HG03064 (cell line): Measurements from ENCODE around the gene SLC24A3.

Experiments used
- ATAC-seq: cut with Tn5 transposase; IDR thresholded peaks from one replicate; pipeline ENCODE4 v1.9.1; 2021; ENCODE audit warnings: low read depth; ENCODE audit not compliant: unreplicated experiment

The SLC24A3 gene

DNA sequence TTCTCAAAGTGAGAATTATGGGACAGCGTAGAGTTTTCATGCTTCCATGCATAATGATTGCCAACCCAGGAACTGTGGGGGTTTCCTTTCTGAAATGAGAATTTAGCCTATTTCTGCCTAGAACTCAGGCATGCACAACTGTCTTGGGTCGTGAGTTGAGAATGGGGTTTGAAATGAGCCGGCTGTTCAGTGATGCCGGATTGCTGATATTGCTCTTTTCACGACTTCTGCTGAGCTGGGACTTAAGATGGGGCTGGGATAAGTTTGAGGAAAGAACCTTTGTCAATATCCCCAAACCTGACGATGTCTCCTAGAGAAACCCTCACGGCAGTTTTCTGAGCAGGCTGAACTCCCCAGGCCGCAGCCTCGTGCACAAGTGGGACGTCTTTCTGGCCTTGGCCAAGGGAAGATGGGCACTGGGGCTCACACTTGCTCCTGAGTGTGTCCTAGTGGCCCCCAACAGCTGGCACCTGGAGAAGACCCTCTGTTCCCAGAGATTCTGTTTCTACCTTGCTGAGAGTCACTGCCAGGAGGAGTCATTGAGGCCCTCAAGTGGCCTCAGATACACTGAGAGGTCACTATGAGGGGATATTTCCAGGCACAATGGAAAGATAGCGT lies 511.5 kb downstream of the SLC24A3 start:
- ATAC-seq: no peak

DNA sequence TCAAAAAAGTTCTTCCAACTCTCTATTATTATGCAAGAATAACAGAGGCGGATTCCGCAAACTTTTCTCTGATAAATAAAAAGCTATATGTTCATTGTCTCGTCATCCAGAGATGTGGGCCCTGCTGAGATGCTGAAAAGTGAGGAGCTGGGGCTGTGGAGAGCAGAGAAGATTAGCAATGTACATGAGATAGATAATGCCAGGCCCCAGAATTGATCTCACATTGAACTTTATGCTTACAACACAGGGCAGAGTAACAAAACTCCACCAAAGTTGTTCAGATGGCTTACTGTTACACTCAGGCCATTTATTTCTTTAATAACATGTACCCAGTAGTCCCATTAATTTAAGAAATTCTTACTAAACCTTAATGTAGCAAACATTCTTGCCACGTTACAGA lies 512.9 kb downstream of the SLC24A3 start:
- ATAC-seq: no peak

DNA sequence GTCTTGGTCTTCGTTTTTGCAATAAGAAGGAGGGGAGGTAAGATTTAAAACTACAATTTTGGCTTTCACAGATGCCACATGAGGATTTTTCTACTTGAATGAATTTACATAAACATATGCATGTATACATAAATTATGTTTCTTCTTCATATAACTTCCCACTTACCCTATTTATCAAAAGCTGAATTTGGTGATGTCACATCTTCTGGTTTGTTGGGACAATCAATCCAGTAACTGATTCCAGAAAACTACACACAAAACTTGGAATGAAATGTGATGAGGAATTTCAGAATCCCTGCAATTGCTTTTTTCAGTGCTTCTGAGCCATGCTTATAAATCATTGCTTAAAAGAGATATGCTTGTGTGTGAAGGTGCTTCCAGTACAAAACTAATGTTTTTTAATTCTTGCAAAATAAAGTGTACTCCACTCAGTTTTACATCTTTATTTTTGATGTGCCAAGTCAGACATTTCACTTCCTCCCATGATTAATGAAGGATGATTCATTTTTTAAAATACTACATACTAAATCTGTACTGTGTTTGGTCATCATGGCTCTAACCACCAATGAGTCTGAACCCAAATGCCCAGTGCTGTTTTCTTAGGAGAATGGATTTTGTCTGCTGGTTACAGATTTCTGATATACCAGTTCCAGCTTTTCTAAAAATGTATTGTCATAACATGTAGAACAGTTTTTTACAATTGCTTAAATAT lies 513.5 kb downstream of the SLC24A3 start:
- ATAC-seq: no peak

DNA sequence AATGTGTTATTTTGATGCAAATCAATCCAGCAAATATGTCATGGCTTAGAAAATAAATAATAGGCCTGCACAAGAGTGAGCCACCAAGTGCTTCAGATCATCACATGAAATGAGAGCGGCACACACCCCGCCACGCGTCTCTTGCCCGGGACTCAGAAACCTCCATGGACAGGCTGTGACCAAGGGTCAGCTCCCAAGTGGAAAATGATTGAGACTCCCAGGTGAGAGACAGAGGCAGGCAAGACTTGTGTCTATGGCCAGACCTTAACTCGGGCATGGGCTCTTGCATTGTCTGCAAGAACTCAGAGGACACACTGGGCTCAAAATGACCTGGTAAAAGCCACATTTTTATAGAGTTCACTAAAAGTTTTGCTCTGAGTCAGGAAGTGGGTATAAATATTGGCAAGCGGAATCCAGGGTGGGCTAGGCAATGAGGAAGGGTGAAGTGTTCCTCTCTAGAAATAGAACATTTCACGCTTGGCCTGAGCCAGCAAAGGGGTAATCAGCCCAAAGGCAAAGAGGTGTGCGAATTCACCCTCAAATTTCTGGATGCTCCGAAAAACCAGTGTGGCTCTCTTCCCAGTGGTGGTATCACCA lies 514.9 kb downstream of the SLC24A3 start:
- no peak for ATAC-seq

DNA sequence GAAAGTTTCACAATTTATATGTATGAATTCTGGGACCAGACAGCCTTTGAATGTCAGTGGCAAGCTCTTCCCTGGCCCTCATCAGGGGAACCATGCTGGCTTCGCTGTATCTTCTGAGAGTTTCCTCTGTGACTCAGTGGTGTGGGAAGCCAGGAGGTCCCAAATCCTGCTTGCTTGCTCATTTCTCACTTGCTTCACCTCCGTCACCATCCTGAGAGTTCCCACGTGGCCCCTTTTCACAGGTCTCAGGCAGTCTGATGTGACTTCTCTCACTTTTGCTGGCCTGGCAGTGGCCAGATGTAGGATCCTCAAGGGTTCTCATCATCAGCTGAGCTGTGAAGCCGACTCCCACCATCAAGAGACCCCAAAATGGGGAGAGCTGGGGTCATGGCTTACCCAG lies 517.2 kb downstream of the SLC24A3 start:
- no peak for ATAC-seq

DNA sequence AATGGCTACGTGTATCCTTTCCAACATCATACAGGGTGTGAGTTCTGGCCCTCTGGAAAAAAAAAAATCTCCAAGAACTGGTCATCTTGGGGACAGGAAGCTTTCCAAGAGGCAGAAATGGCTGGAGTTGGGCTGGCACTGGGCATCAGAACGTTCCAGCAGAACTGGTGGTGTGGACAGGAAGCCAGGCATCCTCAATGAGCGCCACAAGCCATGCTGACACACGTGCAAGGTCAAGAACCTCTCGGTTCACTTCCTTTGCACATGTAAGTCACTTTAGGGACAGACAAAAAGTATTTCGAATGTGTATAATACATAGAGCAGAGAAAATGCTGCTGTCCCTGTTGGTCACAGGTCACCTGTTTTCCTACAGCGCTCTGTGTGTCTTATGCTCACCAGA lies 518.3 kb downstream of the SLC24A3 start:
- ATAC-seq: no peak

DNA sequence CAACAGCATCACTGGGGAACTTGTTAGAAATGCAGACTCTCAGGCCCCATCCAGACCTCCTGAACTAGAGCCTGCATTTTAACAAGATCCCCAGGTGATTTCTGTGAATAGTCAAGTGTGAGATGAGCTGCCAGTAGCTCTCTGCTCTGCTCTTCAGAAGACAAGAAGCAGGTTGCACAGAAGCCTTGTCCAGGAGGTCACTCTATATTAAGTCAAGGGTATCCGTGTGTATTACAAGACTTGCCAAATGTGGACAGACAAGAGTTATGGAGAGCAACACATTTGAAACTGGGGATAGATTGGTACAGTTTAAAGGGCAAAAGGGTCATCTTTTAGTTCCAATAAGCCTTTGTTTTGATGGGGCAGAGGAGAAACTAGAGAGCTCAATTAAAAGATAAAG lies 522.4 kb downstream of the SLC24A3 start:
- ATAC-seq: no peak

DNA sequence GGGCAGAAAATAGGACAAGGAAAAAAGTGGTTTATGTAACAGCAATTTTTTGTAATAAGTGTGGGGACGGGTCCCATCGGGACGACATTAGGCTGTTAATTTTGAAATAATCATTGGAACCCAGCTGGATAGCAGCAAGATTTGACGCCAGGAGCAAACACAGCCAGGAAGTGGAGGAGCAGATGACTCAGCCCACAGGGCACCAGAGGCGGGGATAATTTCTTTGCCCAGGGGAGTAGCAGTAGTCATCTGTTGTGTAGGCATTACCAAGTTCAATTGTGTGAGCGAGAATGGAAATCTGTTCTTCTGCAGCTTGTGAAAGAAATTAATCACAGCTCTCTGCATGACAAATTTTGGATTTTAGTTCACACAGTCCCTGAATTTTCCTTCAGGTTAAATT lies 523.0 kb downstream of the SLC24A3 start:
- ATAC-seq: no peak

DNA sequence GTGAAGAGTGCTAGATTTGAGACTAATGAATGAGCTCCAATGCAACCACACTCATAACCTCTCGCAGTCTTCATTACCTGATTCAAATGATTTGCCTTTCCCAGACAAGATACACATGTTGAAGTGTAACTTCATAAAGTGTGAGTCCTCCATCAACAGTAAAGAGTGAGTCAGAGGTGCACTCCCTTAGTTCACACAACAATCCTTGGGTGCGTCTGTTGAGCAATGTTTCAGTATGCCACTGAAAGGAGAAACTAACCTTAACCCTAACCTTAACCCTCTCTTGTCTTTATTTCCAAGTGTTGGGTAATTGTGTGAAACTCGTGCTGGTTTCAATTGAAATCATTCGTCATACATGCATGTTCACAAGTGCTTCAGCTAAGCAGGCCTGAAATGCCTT lies 524.6 kb downstream of the SLC24A3 start:
- no peak for ATAC-seq

DNA sequence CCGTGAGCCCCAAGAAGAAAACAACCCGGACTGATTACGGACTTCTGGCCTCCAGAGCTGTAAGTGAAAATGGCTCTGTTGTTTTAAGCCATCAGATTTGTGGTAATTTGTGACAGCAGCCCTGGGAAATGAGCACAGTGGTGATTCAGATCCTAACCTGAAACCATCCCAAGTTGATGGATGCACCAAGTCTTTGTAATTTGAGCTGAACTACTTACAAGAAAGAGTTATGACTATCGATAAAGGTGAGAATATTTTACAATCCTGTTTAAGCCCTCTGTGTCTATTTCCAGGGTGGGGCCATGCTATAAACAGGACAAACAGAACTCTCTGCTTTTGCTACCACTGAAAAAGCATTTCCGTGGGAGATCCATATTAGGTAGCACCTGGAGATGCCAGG lies 526.5 kb downstream of the SLC24A3 start:
- no peak for ATAC-seq

DNA sequence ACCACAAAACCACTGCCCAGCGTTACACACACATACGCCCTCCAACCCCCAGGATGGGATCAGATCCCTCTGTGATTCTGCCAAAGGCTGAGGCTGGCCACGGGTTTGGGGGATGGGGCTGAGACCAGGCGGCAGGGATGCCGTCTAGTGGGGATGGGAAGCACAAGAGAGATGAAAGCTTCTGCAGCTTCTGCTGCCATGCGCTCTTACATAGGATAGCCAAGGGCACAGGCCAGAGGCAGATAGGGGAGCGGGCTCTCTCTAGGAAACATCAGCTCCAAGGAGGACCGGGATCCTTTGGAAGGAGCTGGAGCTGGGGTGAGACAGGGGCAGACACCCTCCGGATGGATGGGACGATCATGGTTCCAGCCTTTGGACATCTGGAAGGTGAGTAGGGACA lies 526.9 kb downstream of the SLC24A3 start:
- no peak for ATAC-seq

DNA sequence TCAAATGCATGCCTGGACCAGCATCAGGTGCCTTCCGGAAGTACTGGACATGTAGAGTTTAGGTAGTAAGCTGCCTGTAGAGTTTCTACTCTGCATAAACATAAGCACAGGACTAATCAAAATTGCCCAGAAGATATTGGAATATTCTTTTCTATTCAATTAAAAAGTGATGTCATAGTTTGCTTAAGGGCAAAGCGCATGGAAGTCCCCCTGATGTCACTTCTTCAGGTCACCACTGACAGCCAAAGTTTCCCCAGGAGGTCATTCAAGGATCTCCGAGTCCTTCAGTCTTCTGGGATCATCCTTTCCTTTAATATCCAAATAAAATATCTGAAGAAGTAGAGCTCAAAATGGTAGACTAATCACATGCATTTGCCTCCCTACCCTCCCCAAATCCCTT lies 528.1 kb downstream of the SLC24A3 start:
- ATAC-seq: no peak

DNA sequence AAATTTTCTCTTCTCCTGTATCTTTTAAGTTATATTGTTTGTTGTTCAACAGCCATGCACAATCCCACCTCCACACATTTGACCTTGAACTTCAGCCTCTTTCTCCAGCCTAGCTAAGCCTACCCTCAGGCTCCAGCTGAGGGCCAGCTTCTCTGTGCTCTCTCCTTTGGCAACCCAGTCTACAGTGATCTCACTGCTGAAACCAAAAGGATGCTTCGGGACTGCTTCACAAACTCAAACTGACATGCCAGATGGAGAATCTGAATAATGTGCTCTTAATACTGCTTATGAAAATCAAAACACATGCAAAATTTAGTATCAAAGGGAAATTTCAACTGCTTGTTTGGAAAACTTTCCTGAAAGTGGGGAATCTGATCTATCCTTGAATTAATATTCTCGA lies 529.5 kb downstream of the SLC24A3 start:
- ATAC-seq: no peak

DNA sequence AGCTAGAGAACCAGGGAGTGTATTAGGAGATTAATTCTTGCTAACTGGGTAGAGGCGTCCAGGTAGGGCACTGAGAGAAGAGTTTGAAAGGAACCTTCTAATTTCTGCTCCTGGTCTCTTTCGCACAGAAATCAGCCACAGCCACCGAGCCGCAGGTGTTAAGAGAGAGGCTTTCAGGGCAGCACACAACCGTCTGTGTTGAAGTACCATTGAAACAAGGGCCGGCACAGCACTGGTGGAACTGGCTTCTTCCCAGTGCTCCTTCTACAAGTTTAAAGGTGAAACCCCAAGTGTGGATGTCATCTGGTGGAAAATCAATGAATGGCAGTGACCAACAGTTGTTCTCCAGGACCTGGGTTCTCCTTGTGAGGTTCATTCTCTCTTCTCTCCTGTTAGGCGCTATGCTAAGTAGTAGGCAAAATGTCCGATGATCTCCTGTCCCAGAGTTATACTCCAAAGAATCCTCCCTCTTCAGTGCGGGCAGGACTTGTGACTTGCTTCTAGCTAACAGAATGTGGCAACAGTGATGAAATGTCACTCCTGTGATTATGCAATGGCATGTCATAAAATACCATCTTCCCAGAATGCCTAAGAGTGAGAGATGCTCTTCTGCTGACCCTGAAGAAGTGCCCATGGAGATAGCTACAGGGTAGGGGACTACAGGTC lies 530.7 kb downstream of the SLC24A3 start:
- no peak for ATAC-seq

DNA sequence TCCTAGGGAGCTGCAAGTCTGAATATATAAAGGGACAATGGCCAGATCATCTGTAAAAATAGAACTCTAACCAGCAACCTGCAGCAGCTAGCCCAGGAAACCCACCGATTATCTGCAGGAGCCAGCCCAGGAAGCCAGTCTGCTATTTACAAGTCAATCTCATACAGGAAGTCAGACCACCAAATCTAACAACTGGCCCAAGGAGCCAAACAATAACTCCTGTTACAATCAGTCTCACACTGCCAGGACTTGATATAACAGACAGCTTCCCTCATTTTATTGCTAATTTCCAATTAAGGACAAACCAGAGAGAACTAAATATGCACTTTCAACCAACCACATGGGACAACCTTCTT lies 531.2 kb downstream of the SLC24A3 start:
- ATAC-seq: no peak

DNA sequence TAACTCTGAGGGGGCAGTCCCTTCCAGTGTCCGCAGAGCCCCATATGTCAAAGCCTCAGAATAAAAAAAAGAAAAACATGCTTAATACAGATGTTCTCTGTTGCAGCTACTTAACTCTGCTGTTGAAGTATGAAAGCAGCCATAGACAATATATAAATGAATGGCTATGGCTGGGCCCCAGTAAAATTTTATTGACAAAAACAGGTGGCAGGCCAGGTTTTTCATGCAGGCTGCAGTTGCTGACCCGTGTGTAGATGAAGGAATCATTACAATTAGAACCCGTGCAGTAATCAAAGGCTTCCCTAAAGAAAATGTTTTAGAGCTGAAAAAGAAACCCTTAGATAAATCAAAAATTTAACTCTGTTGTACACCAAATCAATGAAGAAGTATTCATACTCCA lies 532.7 kb downstream of the SLC24A3 start:
- ATAC-seq: no peak

DNA sequence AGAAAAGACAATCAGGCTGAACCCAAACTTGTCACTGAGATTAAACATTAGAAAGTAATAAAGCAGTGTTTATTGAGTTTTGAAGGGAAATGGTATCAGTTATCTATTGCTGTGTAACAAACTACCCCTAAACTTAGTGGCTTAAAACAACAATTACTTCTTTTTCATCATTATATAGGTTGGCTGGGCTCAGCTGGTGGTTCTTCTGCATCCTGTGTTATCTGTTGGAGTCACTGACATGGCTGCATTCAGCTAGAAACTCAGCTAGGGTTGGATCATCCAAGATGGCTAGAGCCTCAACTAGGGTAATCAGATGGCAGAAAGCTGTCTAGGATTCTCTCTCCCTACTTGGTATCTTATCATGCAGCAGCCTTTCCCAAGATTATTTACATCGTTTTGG lies 533.1 kb downstream of the SLC24A3 start:
- no peak for ATAC-seq

DNA sequence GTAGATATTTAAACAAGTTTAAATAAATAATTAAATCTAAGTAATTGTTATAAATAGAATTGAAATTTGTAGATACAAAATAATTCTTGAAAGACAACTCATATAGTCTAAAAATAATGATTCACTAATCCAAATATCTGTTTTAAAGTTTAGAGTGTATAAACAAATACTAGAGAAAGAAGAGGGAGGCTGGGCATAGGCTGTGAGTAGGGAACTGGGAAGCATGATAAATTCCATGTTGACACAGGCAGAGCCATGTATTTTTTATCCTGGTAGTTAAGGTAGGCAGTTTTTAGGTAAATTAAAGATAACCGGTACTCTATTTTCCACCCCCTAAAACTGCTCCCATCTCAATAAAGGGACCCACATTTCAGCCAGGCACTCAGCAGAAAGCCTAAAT lies 534.0 kb downstream of the SLC24A3 start:
- ATAC-seq: no peak

DNA sequence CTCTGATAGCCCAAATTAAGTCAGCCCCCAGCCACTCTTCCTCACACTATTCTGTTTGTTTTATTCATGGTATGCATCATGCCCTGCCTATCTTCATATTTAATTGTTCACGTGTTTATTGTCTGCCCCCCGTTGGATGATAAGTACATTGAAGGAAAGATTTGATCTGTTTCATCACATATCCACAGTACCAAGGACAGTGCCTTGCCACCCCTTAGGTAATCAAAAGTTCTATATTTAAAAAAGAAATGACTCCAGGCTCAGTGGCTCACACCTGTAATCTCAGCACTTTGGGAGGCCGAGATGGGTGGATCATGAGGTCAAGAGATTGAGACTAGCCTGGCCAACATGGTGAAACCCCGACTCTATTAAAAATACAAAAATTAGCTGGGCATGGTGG lies 535.5 kb downstream of the SLC24A3 start:
- no peak for ATAC-seq

DNA sequence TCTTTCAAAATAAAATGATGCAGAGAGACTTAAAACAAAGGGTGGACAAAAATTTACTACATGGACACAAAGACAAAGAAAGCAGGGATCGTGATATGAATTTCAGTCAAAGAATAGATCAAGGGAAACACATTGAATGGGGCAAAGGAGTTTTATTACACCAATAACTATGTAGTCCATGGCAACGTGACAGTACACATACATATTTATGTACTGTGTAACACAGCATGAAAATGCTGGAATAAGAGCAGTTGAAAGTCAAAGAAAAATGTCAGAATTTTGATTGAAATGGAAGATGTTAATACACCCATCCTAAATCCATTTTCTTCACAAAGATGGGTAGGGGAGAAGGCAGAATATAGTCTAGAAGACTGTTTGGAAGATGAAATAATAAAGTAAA lies 536.2 kb downstream of the SLC24A3 start:
- no peak for ATAC-seq

DNA sequence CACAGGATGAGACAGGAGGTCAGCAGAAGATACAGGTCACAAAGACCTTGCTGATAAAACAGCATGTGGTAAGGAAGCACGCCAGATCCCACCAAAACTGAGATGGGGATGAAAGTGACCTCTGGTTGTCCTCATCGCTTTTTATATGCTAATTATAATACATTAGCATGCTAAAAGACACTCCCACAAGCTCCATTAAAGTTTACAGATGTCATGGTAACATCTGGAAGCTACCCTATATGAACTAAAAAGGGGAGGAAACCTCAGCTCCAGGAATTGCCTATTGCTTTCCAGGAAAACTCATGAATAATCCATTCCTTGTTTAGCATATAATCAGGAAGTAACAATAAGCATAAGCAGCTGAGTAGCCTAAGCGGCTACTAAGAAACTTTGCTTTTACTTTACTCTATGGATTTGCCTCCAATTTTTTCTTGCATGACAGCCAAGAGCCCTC lies 537.2 kb downstream of the SLC24A3 start:
- ATAC-seq: no peak
